HL-60/S4 treated with retinoic acid at 250 ng/mL for 4 days and 3 days (cell line): ENCODE data around the gene PCDHGC3.

Experiments used
- in situ Hi-C: fragments of 300-500 bp; cut with MboI; formaldehyde crosslinking; loops from 2 replicates; pipeline ENCODE4 v1.7.0; 2022; ENCODE audit warnings: low sequenced_read_pairs

Gene PCDHGC3

DNA sequence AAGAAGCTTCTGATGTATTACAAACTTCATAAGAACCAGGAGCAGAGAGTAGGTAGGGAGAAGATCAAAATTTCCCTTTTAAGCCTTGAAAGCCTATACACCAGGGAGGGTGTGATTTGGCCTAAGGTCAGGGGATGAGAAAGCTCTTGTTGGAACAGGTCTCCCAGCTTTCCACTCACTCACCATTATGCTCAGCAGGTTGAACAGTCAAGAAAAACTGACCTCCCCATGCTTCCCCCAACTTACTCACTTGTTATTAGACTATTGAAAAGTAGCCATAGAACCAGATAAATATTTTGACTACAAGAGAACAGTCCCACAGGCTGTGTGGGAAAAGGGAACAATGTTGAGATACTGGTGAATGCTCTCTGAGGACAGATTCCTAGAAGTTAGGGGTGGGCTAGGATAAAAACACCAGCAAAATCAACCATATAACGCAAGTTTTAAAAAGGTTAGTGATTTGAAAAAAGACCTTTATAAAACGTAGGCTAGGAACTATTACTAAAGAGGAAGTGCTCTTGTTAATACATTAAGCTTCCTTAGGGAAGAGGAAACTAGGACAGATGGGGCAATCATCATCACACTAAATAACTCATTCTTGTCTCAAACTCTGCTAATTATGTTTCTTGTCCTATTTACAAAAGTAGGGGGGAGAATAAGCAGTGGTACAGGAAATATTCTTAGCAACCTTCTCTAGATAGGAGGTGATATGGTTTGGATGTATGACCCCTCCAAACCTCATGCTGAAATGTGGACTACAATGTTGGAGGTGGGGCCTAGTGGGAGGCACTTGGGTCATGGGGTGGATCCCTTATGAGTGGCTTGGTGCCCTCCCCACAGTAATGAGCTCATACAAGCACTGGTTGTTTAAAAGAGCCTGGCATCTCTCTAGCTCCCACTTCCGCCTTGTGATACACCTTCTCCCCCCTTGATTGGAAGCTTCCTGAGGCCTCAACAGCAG is 44.1 kb downstream of the PCDHGC3 start:
- in situ Hi-C loops, result no loop called here

DNA sequence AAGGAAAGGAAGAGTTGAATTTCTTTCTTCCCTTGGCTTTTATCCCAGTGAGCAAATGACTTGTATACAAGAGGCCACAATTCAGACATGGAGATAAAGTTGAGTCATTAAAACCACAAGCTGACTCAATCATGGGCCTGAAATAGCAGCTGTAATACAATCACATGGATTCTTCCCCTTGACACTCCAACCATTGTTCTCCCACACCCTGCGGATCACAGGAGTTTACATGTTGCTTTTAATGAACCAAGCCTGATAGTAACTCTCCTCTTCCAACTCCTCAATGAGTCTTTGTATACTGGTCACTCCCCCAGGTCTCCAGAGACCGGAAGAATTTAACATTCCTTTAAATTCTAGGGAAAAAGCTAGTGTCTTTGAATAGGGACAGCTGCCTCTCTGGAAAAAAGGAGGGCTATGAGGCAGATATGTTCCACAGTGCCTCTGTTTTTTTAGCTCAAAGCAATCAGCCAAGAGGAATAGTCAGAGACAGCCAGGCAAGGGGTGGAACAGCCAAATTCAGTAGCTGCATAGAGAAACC is 45.5 kb downstream of the PCDHGC3 start:
- in situ Hi-C loops, result no loop called here

DNA sequence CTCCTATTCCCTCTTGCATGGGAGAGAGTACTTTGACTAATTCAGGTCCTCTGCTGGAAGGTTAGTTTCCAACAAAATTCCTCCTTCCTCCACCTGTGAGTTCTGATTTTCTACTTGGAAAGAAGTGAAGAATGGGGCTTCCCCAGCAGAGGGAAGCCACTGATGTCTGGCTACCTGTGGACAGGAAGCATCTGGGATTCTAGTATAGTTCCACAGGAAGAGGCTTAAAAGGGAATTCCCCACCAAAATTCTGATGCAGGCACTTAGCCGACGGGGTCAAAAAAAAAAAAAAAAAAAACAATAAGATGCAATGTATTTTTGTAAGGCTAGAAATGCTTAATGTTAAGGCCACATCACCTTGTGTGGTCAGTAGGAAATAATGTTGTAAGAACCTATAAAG is 46.5 kb downstream of the PCDHGC3 start:
- in situ Hi-C loops, result no loop called here

DNA sequence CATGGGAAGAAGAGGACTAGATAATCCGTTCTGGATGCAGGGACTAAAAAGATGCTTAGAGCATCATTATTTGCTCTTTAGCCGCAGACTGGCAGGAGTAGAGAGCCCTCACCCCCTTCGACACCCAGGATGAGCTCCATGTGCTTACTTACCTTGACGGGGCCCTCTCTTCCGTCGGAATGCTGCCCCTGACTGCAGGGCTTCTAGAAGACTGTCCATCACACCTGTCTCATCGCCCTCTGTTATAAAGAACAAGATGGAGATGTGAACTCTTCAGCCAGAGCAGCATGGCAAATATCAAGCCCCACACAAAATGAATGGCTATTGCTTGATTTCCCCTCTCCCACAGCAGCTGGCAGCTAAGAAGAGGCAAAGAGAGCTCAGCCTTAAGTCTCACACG is 48.2 kb downstream of the PCDHGC3 start:
- in situ Hi-C loops, result no loop called here

DNA sequence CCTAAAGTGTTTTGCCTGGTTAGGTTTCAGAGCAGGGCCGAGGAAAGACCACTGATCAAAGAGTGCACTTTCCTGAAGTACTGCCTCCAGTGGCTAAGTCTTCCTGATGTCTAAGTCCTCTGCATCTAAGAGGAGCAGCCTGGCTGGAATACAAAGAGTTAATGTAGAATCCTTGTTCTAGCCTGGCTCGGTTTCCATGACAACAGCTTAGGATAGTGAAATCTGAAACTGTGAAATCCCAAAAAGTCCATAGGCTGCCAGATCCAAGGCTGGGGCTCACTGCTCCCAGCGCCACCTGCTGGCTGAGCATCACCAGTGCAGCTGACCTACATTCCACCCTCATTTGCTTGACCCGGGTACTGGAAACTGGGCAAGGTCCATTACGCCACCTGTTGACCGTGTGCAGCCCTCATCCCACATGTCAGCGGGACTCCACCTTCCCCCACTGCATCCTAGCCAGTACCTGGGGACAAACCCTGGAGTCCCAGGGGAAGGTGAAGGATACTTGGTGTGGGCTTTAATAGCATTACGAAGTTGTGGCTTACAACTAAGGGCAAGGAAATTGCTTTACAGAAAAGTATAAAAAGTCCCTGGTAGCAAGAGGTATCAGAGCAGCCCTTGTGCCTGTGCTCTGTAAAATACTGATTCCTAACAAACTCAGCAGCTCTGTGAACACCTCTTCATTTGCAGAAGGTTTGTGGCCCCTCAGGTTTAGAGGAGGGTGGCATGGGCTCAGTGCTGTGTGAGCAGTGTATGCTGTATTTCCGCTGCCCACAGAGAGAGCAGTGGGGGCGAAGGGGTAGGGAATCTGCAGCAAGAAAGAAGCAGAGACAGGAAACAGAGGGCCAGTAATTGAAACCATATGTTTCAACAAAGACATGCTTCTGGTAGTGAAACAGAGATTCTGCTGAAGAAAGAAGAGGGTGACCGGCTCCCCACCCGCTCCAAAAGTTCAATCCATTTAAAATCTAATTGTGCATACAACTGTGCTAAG is 49.1 kb downstream of the PCDHGC3 start:
- in situ Hi-C loops, result no loop called here

DNA sequence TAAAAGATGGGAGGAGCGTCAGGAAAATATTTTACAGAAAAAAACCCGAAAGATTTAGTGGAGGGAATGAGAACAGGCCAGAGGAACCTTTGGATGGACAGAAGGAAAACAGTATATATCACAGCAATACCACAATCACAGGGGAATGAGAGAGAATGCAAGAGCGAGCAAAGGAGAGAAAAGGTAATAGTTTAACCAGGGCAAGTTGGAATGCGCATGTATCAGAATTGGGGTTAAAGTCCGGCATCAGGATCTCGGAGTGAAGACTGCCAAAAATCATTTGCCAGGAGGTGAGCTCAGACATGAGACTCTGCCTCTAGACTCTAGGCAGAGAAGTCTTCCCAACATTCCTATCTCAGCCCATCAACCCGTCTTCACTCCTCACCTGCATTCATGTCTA is 49.9 kb downstream of the PCDHGC3 start:
- in situ Hi-C loops, result no loop called here

DNA sequence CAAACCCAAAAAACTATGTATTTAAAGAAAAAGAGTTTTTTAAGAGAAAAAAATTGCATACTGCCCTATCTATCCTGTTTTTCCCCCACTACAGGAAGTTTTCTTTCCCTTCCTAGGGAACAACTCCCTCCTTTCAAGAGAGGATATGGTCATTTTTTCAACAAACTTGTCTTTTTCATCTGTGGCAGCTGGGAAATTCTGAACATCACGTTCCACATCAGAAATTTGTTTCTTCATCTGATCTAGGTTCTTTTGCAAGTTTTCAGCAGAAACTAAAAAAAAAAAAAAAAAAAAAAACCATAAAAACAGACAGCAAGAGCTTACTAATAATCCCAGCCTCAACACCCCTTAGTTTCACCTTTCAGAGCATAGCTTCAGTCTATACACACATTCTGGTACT is 51.7 kb downstream of the PCDHGC3 start:
- in situ Hi-C loops, result no loop called here
